Measurements from ENCODE around the gene ADCY9. TPM values are rescaled to one million over a fixed set of nuclear protein-coding genes. Genes with fewer than 3 reads are reported as not detected.
"Not testable (repeated sequence)": the region's sequence is repeated elsewhere in the genome, so short reads cannot be mapped to it uniquely, and the experiment has no call there.

ADCY9 gene
- total RNA-seq, 1 experiment from 2014 or later: 8.3 TPM

- in situ Hi-C loops (cut with HindIII; ENCODE audit: low pct_unique_long_range_greater_than_20kb, low sequenced_read_pairs): no loop called here
- DNase-seq (ENCODE audit: low read depth, low spot score): no peak
Measured at GRCh38 chr16:3957344-3957980, 158.8 kb downstream of the ADCY9 start.

GRCh38 chr16:3954411-3954921 lies 161.8 kb downstream of the ADCY9 start:
- in situ Hi-C loops (cut with HindIII; ENCODE audit: low pct_unique_long_range_greater_than_20kb, low sequenced_read_pairs): no loop called here
- DNase-seq (ENCODE audit: low read depth, low spot score): no peak

- in situ Hi-C loops (cut with HindIII; ENCODE audit: low pct_unique_long_range_greater_than_20kb, low sequenced_read_pairs): no loop called here
- no peak for DNase-seq (ENCODE audit: low read depth, low spot score)
Measured at GRCh38 chr16:3953728-3954410, 162.4 kb downstream of the ADCY9 start.

GRCh38 chr16:3952737-3953131 lies 163.5 kb downstream of the ADCY9 start:
- DNase-seq (ENCODE audit: low read depth, low spot score): no peak
- in situ Hi-C loops (cut with HindIII; ENCODE audit: low pct_unique_long_range_greater_than_20kb, low sequenced_read_pairs): no loop called here

- no peak for DNase-seq (ENCODE audit: low read depth, low spot score)
- in situ Hi-C loops (cut with HindIII; ENCODE audit: low pct_unique_long_range_greater_than_20kb, low sequenced_read_pairs): no loop called here
Measured at GRCh38 chr16:3951861-3952736, 164.1 kb downstream of the ADCY9 start.

- DNase-seq (ENCODE audit: low read depth, low spot score); in situ Hi-C loops (cut with HindIII; ENCODE audit: low pct_unique_long_range_greater_than_20kb, low sequenced_read_pairs): not testable (repeated sequence)
Measured at GRCh38 chr16:3951380-3951779, 164.9 kb downstream of the ADCY9 start.

GRCh38 chr16:3950343-3951193 lies 165.7 kb downstream of the ADCY9 start:
- in situ Hi-C loops (cut with HindIII; ENCODE audit: low pct_unique_long_range_greater_than_20kb, low sequenced_read_pairs): no loop called here
- no peak for DNase-seq (ENCODE audit: low read depth, low spot score)

GRCh38 chr16:3949946-3950342 lies 166.3 kb downstream of the ADCY9 start:
- DNase-seq (ENCODE audit: low read depth, low spot score): no peak
- in situ Hi-C loops (cut with HindIII; ENCODE audit: low pct_unique_long_range_greater_than_20kb, low sequenced_read_pairs): no loop called here

GRCh38 chr16:3949287-3949686 lies 167.0 kb downstream of the ADCY9 start:
- in situ Hi-C loops (cut with HindIII; ENCODE audit: low pct_unique_long_range_greater_than_20kb, low sequenced_read_pairs): no loop called here
- DNase-seq (ENCODE audit: low read depth, low spot score): no peak

GRCh38 chr16:3948378-3948995 lies 167.8 kb downstream of the ADCY9 start:
- DNase-seq (ENCODE audit: low read depth, low spot score): no peak
- in situ Hi-C loops (cut with HindIII; ENCODE audit: low pct_unique_long_range_greater_than_20kb, low sequenced_read_pairs): no loop called here

GRCh38 chr16:3946604-3947180 lies 169.6 kb downstream of the ADCY9 start:
- in situ Hi-C loops (cut with HindIII; ENCODE audit: low pct_unique_long_range_greater_than_20kb, low sequenced_read_pairs): no loop called here
- no peak for DNase-seq (ENCODE audit: low read depth, low spot score)

GRCh38 chr16:3945751-3946603 lies 170.3 kb downstream of the ADCY9 start:
- peak; percentile 74 for DNase-seq (ENCODE audit: low read depth, low spot score)
- in situ Hi-C loops (cut with HindIII; ENCODE audit: low pct_unique_long_range_greater_than_20kb, low sequenced_read_pairs): no loop called here

GRCh38 chr16:3944457-3944856 lies 171.8 kb downstream of the ADCY9 start:
- in situ Hi-C loops (cut with HindIII; ENCODE audit: low pct_unique_long_range_greater_than_20kb, low sequenced_read_pairs); DNase-seq (ENCODE audit: low read depth, low spot score): not testable (repeated sequence)

GRCh38 chr16:3942146-3942545 lies 174.1 kb downstream of the ADCY9 start:
- DNase-seq (ENCODE audit: low read depth, low spot score); in situ Hi-C loops (cut with HindIII; ENCODE audit: low pct_unique_long_range_greater_than_20kb, low sequenced_read_pairs): not testable (repeated sequence)

- DNase-seq (ENCODE audit: low read depth, low spot score): peak; percentile 52
- in situ Hi-C loops (cut with HindIII; ENCODE audit: low pct_unique_long_range_greater_than_20kb, low sequenced_read_pairs): no loop called here
Measured at GRCh38 chr16:3938843-3939624, 177.2 kb downstream of the ADCY9 start.

Measured in SK-MEL-5 (cell line).